ENCODE measurements around the gene SOS2. TPM values are rescaled to one million over a fixed set of nuclear protein-coding genes. Genes with fewer than 3 reads are reported as not detected.
A peak's percentile ranks its signal among the peaks of the same experiment; 100 is the strongest.

Gene SOS2
- total RNA-seq, 4 donors from 2014 or later = 39.7 to 58.8 (median 50.6) TPM

DNA sequence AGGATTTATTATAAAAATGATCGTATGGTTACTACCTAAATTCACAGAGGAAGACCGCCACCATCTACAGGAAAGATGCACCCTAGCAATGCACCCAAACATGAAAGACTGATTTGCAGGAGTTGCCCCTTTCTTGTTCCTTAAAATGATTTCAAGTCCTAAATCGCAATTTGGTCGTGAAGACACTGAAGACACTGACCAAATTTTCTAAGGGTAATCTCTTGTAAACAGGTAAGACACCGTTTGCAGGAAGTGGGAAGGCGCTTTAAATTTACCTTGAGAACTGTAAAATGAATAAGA, 1.0 kb downstream of the SOS2 start:
- no peaks in the 10 kb centered on the region for H3K36me3 ChIP-seq
- WGBS, 2 donors (ENCODE audit: low coverage in 1 of 2) = 0 to 4% methylated on average over 6 of the region's 6 CpGs
- peak overlapping the region; percentile 97 to 99 (median 97) for H3K27ac ChIP-seq
- no peaks in the 10 kb centered on the region for H3K27me3 ChIP-seq
- ATAC-seq = no peak
- no peak for TF ChIP-seq CTCF (IDR thresholded peaks at IDR 0.05)
- no peak for TF ChIP-seq POLR2A (IDR thresholded peaks at IDR 0.05)
- TF ChIP-seq EP300 (IDR thresholded peaks at IDR 0.05) = no peak
- H3K4me3 ChIP-seq = peak overlapping the region; percentile 86 to 94
- no peaks in the 10 kb centered on the region for H3K9me3 ChIP-seq
- H3K4me1 ChIP-seq = peaks cover 14 to 67% (median 18%) of the 10 kb centered on the region in 3 donors

GRCh38 chr14:50229681-50230080, 1.7 kb downstream of the SOS2 start:
- H3K36me3 ChIP-seq = no peaks in the 10 kb centered on the region
- H3K9me3 ChIP-seq = no peaks in the 10 kb centered on the region
- no peaks in the 10 kb centered on the region for H3K27me3 ChIP-seq
- 43 to 49% methylated on average over 2 of the region's 2 CpGs for WGBS, 2 donors (ENCODE audit: low coverage in 1 of 2)
- TF ChIP-seq POLR2A (IDR thresholded peaks at IDR 0.05) (no peak), EP300 (IDR thresholded peaks at IDR 0.05) (no peak), POLR2AphosphoS5 (IDR thresholded peaks at IDR 0.05) (no peak), CTCF (IDR thresholded peaks at IDR 0.05) (no peak)
- peak overlapping the region in 3 of 4 donors; percentile 38 to 99 (median 97) for H3K27ac ChIP-seq
- no peak for ATAC-seq
- peaks cover 14 to 73% (median 21%) of the 10 kb centered on the region in 3 donors for H3K4me1 ChIP-seq
- H3K4me3 ChIP-seq = peak overlapping the region; percentile 86 to 94

DNA sequence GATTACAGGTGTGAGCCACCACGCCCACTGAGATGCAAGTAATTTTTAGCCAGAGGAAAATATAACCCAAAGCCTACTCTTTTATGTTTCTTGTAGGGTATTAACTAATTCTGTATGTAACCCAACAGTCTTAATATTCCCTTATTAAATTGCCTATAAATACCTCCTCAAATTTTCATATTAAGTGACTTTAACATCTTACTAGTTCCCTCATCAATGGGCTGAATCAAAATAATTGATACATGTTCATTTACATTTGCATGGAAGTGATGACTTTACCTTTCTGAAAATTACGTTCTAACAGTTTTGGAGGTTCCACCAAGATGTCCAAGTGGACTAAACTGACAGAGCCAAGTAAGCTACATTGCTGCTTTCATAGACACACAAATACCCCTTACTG, 3.1 kb downstream of the SOS2 start:
- no peaks in the 10 kb centered on the region for H3K9me3 ChIP-seq
- peak overlapping the region in 1 of 4 donors; percentile 14 for H3K27ac ChIP-seq
- H3K36me3 ChIP-seq = no peaks in the 10 kb centered on the region
- 96 to 100% methylated on average over 2 of the region's 2 CpGs for WGBS, 2 donors (ENCODE audit: low coverage in 1 of 2)
- H3K4me1 ChIP-seq = peaks cover 14 to 84% (median 21%) of the 10 kb centered on the region in 3 donors
- ATAC-seq = no peak
- no peak for TF ChIP-seq POLR2AphosphoS5 (IDR thresholded peaks at IDR 0.05)
- no peak for TF ChIP-seq CTCF (IDR thresholded peaks at IDR 0.05)
- TF ChIP-seq EP300 (IDR thresholded peaks at IDR 0.05) = no peak
- TF ChIP-seq POLR2A (IDR thresholded peaks at IDR 0.05) = no peak
- H3K27me3 ChIP-seq = no peaks in the 10 kb centered on the region
- H3K4me3 ChIP-seq = no peak overlapping the region

- Histone ChIP-seq H3K27me3 (no peaks in the 10 kb centered on the region), H3K36me3 (no peaks in the 10 kb centered on the region), H3K27ac (peak overlapping the region; percentile 55 to 68 (median 60)), H3K4me3 (no peak overlapping the region), H3K9me3 (no peaks in the 10 kb centered on the region), H3K4me1 (peaks cover 14 to 96% (median 21%) of the 10 kb centered on the region in 3 donors)
- no peak for ATAC-seq
- 43 to 64% methylated on average over 1 to 4 of the region's 5 CpGs for whole genome bisulfite sequencing, 2 donors (ENCODE audit: low coverage in 1 of 2)
- TF ChIP-seq POLR2A (IDR thresholded peaks at IDR 0.05) (no peak), CTCF (IDR thresholded peaks at IDR 0.05) (no peak), EP300 (IDR thresholded peaks at IDR 0.05) (no peak), POLR2AphosphoS5 (IDR thresholded peaks at IDR 0.05) (no peak)
These were observed 5.4 kb downstream of the SOS2 start for GRCh38 chr14:50225974-50226297.

- H3K4me1 ChIP-seq = peaks cover 14 to 100% (median 21%) of the 10 kb centered on the region in 3 donors
These were observed 6.1 kb downstream of the SOS2 start for GRCh38 chr14:50225067-50225973.

More at GRCh38 chr14:50225067-50225973, 6.1 kb downstream of the SOS2 start:
- H3K9me3 ChIP-seq = no peaks in the 10 kb centered on the region
- 20 to 28% methylated on average over 5 of the region's 5 CpGs for WGBS, 2 donors (ENCODE audit: low coverage in 1 of 2)
- no peaks in the 10 kb centered on the region for H3K27me3 ChIP-seq
- no peak overlapping the region for H3K4me3 ChIP-seq
- H3K27ac ChIP-seq = peak overlapping the region; percentile 55 to 68 (median 64)
- TF ChIP-seq EP300 (IDR thresholded peaks at IDR 0.05) = no peak
- TF ChIP-seq POLR2AphosphoS5 (IDR thresholded peaks at IDR 0.05) = peak; percentile 81
- TF ChIP-seq POLR2A (IDR thresholded peaks at IDR 0.05) = no peak
- no peak for TF ChIP-seq CTCF (IDR thresholded peaks at IDR 0.05)
- no peaks in the 10 kb centered on the region for H3K36me3 ChIP-seq
- ATAC-seq = peak; percentile 78
